CD8-positive, alpha-beta memory T cell (primary cell): ENCODE measurements around the gene TNNI3K. TPM values are rescaled to one million over a fixed set of nuclear protein-coding genes. Genes with fewer than 3 reads are reported as not detected.
A peak's percentile ranks its signal among the peaks of the same experiment; 100 is the strongest.

Source experiments
- CTCF ChIA-PET: fragments of 350-600 bp; sonication (Branson Sonifier 250); formaldehyde crosslinking; loops from one replicate; lab custom pipeline; 2021; ENCODE audit warnings: antibody characterized with exemption; lab: Charles Lee
- POLR2A ChIA-PET: fragments of 350-600 bp; sonication (Branson Sonifier 250); formaldehyde crosslinking; loops from one replicate; lab custom pipeline; 2021; ENCODE audit warnings: antibody characterized with exemption; lab: Charles Lee
- DNase-seq, 5 donors: peaks; one replicate each; pipeline versions ENCODE4 v3.0.0 to v3.0.0-alpha.2; 2020 to 2022; ENCODE audit warnings: mixed read lengths in 1 of 5
- H3K27ac ChIP-seq: one replicate; pipeline ENCODE4 v1.7.0; 2013; ENCODE audit warnings: low read depth, mild to moderate bottlenecking, low read length, moderate library complexity
- H3K27me3 ChIP-seq: 2 replicates; pipeline ENCODE4 v1.7.0; 2013; ENCODE audit warnings: low read length, mild to moderate bottlenecking; ENCODE audit not compliant: insufficient read depth, poor library complexity, severe bottlenecking
- H3K36me3 ChIP-seq: 2 replicates; pipeline ENCODE4 v1.7.0; 2013; ENCODE audit warnings: mild to moderate bottlenecking, low read length, moderate library complexity; ENCODE audit not compliant: insufficient read depth
- H3K4me1 ChIP-seq: 2 replicates; pipeline ENCODE4 v1.7.0; 2013; ENCODE audit warnings: mild to moderate bottlenecking, low read length, moderate library complexity; ENCODE audit not compliant: insufficient read depth
- H3K4me3 ChIP-seq: 2 replicates; pipeline ENCODE4 v1.7.0; 2013; ENCODE audit warnings: mild to moderate bottlenecking, low read length
- H3K9me3 ChIP-seq: 2 replicates; pipeline ENCODE4 v1.7.0; 2013; ENCODE audit warnings: mild to moderate bottlenecking, low read length
- H3K27ac Mint-ChIP-seq, 8 donors: one replicate each; pipeline ENCODE4 v1.8.0; 2020 to 2021; ENCODE audit warnings: mixed read lengths in 8 of 8, mild to moderate bottlenecking in 6 of 8, inconsistent platforms in 3 of 8, moderate library complexity in 3 of 8
- H3K27me3 Mint-ChIP-seq, 2 donors: one replicate each; pipeline ENCODE4 v1.8.0; 2020 to 2021; ENCODE audit warnings: mixed read lengths in 2 of 2, mild to moderate bottlenecking in 1 of 2, moderate library complexity in 1 of 2
- H3K36me3 Mint-ChIP-seq, 3 donors: one replicate each; pipeline ENCODE4 v1.8.0; 2020 to 2021; ENCODE audit warnings: mixed read lengths in 3 of 3, inconsistent platforms in 1 of 3, mild to moderate bottlenecking in 1 of 3
- H3K4me1 Mint-ChIP-seq, 3 donors: one replicate each; pipeline ENCODE4 v1.8.0; 2020 to 2021; ENCODE audit warnings: mixed read lengths in 3 of 3, inconsistent platforms in 1 of 3, mild to moderate bottlenecking in 1 of 3
- H3K4me3 Mint-ChIP-seq, 7 donors: one replicate each; pipeline ENCODE4 v1.8.0; 2020 to 2021; ENCODE audit warnings: mixed read lengths in 7 of 7, mild to moderate bottlenecking in 6 of 7, moderate library complexity in 4 of 7, inconsistent platforms in 2 of 7
- H3K9me3 Mint-ChIP-seq, 5 donors: one replicate each; pipeline ENCODE4 v1.8.0; 2020 to 2022; ENCODE audit warnings: mixed read lengths in 5 of 5, mild to moderate bottlenecking in 3 of 5, moderate library complexity in 2 of 5, inconsistent platforms in 1 of 5
- polyA plus RNA-seq: library from polyadenylated mRNA; unstranded; fragments of 300-500 nt; fragmentation: Illumina TruSeq; gene quantifications from one replicate; pipeline ENCODE4 v1.2.3, GENCODE V29; 2021
- total RNA-seq, 2 experiments: library from RNA; stranded (reverse); gene quantifications; one replicate each; pipeline ENCODE4 v1.2.3, GENCODE V29; 2021

Gene TNNI3K
- total and polyA plus RNA-seq, 3 experiments from 2014 or later = 0.38 TPM; not detected in 2

DNA sequence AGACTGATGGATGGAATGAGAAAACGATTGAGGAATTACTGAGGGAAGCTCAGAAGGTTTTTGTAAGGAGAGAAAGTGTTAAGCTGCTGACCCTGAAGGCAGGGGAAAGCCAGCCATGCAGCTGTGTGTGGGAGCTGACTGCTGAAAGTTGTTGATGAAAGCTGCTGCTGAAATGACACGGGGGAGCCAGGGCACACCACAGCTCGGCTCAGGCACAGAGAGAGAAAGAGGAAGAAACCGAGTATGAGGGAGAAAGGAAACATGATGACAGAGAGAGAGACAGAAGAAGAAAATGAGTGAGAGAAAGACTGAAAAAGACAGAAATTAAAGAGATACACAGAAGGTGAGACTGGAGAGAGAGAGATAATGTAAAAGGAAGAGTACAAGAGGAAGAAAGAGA is 161.7 kb downstream of the TNNI3K start:
- peaks cover 0 to 5% of the 10 kb centered on the region in 2 donors for H3K27me3 Mint-ChIP-seq
- Histone ChIP-seq H3K4me3 (no peak overlapping the region), H3K36me3 (no peaks in the 10 kb centered on the region), H3K27me3 (no peaks in the 10 kb centered on the region), H3K4me1 (no peaks in the 10 kb centered on the region), H3K9me3 (no peaks in the 10 kb centered on the region), H3K27ac (no peak overlapping the region)
- peak overlapping the region in 1 of 8 donors; percentile 54 for H3K27ac Mint-ChIP-seq
- H3K4me1 Mint-ChIP-seq = no peaks in the 10 kb centered on the region
- H3K36me3 Mint-ChIP-seq = no peaks in the 10 kb centered on the region
- no peak overlapping the region for H3K4me3 Mint-ChIP-seq
- DNase-seq = no peak
- ChIA-PET CTCF (no interaction called here), POLR2A (no interaction called here)
- H3K9me3 Mint-ChIP-seq = peaks cover 0 to 3% (median 0%) of the 10 kb centered on the region in 5 donors

DNA sequence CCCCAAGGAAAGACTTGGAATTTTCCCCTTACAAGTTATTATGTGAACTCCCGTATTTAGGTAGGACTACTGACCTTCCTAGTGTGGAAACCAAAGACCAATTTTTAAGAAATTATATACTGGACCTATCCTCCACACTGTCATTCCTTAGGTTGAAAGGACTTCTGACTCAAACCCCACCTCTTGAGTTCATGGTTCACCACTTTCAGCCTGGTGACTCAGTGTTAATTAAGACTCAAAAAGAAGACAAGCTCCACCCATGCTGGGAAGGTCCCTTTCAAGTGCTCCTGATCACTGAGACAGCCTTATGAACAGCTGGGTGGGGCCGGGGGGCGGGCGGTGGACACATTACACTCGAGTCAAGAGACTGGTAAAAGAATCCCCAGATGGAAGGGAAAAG is 164.1 kb downstream of the TNNI3K start:
- DNase-seq = no peak
- H3K4me3 Mint-ChIP-seq = no peak overlapping the region
- Histone ChIP-seq H3K4me3 (no peak overlapping the region), H3K27ac (no peak overlapping the region), H3K36me3 (no peaks in the 10 kb centered on the region), H3K4me1 (no peaks in the 10 kb centered on the region), H3K9me3 (no peaks in the 10 kb centered on the region), H3K27me3 (no peaks in the 10 kb centered on the region)
- H3K36me3 Mint-ChIP-seq = no peaks in the 10 kb centered on the region
- ChIA-PET CTCF (no interaction called here), POLR2A (no interaction called here)
- peaks cover 0 to 2% of the 10 kb centered on the region in 2 donors for H3K27me3 Mint-ChIP-seq
- peaks cover 0 to 6% (median 0%) of the 10 kb centered on the region in 5 donors for H3K9me3 Mint-ChIP-seq
- H3K4me1 Mint-ChIP-seq = no peaks in the 10 kb centered on the region
- no peak overlapping the region for H3K27ac Mint-ChIP-seq

GRCh38 chr1:74402873-74403272 is 167.7 kb downstream of the TNNI3K start:
- no peaks in the 10 kb centered on the region for H3K4me1 Mint-ChIP-seq
- no peak overlapping the region for H3K4me3 Mint-ChIP-seq
- no peaks in the 10 kb centered on the region for H3K36me3 Mint-ChIP-seq
- Histone ChIP-seq H3K27me3 (no peaks in the 10 kb centered on the region), H3K9me3 (no peaks in the 10 kb centered on the region), H3K4me1 (no peaks in the 10 kb centered on the region), H3K27ac (no peak overlapping the region), H3K4me3 (no peak overlapping the region), H3K36me3 (no peaks in the 10 kb centered on the region)
- H3K27ac Mint-ChIP-seq = no peak overlapping the region
- CTCF ChIA-PET = interaction anchor here (1.7 kb wide), 1 partner anchor 9 kb away, joined by 3 read pairs; no protein-coding TSS in a partner anchor
- no peak for DNase-seq
- peaks cover 0 to 6% (median 0%) of the 10 kb centered on the region in 5 donors for H3K9me3 Mint-ChIP-seq
- H3K27me3 Mint-ChIP-seq = no peaks in the 10 kb centered on the region
- POLR2A ChIA-PET = no interaction called here

DNA sequence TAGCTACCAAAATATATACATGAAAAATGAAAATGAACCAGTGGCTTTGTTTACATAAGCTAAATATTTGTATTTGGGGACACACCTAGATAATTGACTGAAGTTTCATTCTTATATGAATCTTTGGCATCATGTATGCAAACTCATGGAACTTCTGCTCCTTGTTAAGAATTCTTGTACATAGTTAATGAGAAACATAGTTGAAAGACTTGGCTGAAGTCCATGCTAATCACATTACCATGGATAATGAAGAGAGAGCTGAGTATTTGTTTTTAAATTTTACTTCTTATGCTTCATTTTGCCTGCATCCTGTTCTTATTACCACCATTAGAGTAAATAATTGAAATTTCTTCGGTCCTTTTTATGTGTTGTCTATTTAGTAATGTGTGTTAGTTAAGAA is 168.4 kb downstream of the TNNI3K start:
- Histone ChIP-seq H3K4me3 (no peak overlapping the region), H3K36me3 (no peaks in the 10 kb centered on the region), H3K4me1 (no peaks in the 10 kb centered on the region), H3K9me3 (no peaks in the 10 kb centered on the region), H3K27ac (no peak overlapping the region), H3K27me3 (no peaks in the 10 kb centered on the region)
- Mint-ChIP-seq H3K9me3 (peaks cover 0 to 7% (median 0%) of the 10 kb centered on the region in 5 donors), H3K36me3 (no peaks in the 10 kb centered on the region), H3K4me3 (no peak overlapping the region), H3K27me3 (no peaks in the 10 kb centered on the region), H3K27ac (no peak overlapping the region), H3K4me1 (no peaks in the 10 kb centered on the region)
- ChIA-PET CTCF (interaction anchor here (1.7 kb wide), 1 partner anchor 9 kb away, joined by 3 read pairs; no protein-coding TSS in a partner anchor), POLR2A (no interaction called here)
- DNase-seq = no peak

DNA sequence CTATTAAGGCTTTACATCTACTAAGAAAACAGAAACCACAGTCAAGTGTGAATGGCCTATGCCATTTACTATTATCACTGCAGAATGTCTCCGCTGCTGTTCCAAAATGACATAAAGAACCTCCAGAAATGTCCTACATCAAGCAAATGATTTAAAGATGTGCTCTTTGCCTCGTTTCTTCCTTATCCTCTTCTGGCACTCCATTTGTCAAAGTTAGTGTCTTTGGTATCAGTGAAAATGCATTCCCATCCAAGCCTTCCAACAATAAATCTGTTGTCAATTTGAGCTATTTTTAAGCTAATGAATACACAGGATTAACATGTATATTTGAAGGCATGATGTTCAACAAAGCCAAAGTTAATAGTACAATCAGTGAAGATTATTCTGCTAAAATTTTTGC is 171.6 kb downstream of the TNNI3K start:
- Mint-ChIP-seq H3K9me3 (peaks cover 0 to 7% (median 0%) of the 10 kb centered on the region in 5 donors), H3K4me3 (no peak overlapping the region), H3K36me3 (no peaks in the 10 kb centered on the region), H3K4me1 (no peaks in the 10 kb centered on the region), H3K27me3 (no peaks in the 10 kb centered on the region), H3K27ac (no peak overlapping the region)
- Histone ChIP-seq H3K27me3 (no peaks in the 10 kb centered on the region), H3K36me3 (no peaks in the 10 kb centered on the region), H3K4me1 (no peaks in the 10 kb centered on the region), H3K9me3 (no peaks in the 10 kb centered on the region), H3K4me3 (no peak overlapping the region), H3K27ac (no peak overlapping the region)
- POLR2A ChIA-PET = no interaction called here
- CTCF ChIA-PET = no interaction called here
- no peak for DNase-seq

DNA sequence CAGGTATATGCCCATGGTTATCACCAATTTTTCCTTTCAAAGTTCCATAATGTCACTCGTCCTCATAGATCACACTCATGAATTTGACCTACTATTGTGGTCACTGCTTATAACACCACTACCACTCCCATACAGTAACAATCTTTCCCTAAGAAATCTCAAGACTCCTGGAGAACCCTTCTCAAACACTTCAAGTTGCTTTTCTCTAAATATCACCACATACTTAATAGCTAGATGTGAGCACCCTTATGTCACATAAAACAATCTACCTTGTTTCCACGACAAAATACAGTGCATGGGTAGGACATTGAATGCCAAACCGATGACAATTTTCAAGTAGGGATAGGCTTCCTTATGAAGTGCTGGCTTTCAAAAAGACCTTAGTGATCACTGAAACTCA is 172.7 kb downstream of the TNNI3K start:
- Mint-ChIP-seq H3K9me3 (peaks cover 0 to 4% (median 0%) of the 10 kb centered on the region in 5 donors), H3K4me3 (no peak overlapping the region), H3K4me1 (no peaks in the 10 kb centered on the region), H3K27me3 (no peaks in the 10 kb centered on the region), H3K27ac (no peak overlapping the region), H3K36me3 (no peaks in the 10 kb centered on the region)
- H3K27me3 ChIP-seq = no peaks in the 10 kb centered on the region
- DNase-seq = no peak
- H3K4me1 ChIP-seq = no peaks in the 10 kb centered on the region
- no peaks in the 10 kb centered on the region for H3K36me3 ChIP-seq
- no peak overlapping the region for H3K4me3 ChIP-seq
- no peaks in the 10 kb centered on the region for H3K9me3 ChIP-seq
- ChIA-PET POLR2A (no interaction called here), CTCF (no interaction called here)
- no peak overlapping the region for H3K27ac ChIP-seq

DNA sequence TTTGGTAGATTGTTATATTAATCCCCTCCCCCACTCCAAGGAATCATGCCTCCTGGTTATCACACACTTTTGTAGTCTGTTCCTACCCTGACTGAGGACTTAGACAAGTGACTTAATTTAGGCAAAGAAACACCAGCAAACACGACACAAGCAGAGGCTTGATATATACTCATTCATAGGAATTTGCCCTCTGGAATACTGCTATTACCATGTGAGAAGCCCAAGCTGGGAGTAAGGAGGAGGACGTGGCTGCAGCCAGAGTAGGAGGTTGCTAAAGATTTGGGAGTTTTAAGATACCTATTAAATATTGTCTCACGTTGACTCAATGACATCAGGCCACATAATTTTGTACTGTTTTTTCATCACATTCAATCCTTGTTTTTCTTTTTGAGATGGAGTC is 177.1 kb downstream of the TNNI3K start:
- no peak for DNase-seq
- Mint-ChIP-seq H3K4me1 (no peaks in the 10 kb centered on the region), H3K9me3 (peaks cover 0 to 7% (median 0%) of the 10 kb centered on the region in 5 donors), H3K27me3 (no peaks in the 10 kb centered on the region), H3K27ac (no peak overlapping the region), H3K36me3 (no peaks in the 10 kb centered on the region), H3K4me3 (no peak overlapping the region)
- Histone ChIP-seq H3K27me3 (no peaks in the 10 kb centered on the region), H3K4me3 (no peak overlapping the region), H3K4me1 (no peaks in the 10 kb centered on the region), H3K27ac (no peak overlapping the region), H3K9me3 (no peaks in the 10 kb centered on the region), H3K36me3 (no peaks in the 10 kb centered on the region)
- ChIA-PET CTCF (no interaction called here), POLR2A (no interaction called here)

GRCh38 chr1:74415935-74416334 is 180.7 kb downstream of the TNNI3K start:
- no peak for DNase-seq
- no peak overlapping the region for H3K4me3 Mint-ChIP-seq
- no peaks in the 10 kb centered on the region for H3K36me3 Mint-ChIP-seq
- H3K4me1 ChIP-seq = no peaks in the 10 kb centered on the region
- no peaks in the 10 kb centered on the region for H3K27me3 Mint-ChIP-seq
- H3K9me3 ChIP-seq = no peaks in the 10 kb centered on the region
- no peaks in the 10 kb centered on the region for H3K36me3 ChIP-seq
- ChIA-PET CTCF (no interaction called here), POLR2A (no interaction called here)
- no peaks in the 10 kb centered on the region for H3K4me1 Mint-ChIP-seq
- no peaks in the 10 kb centered on the region for H3K27me3 ChIP-seq
- no peak overlapping the region for H3K27ac ChIP-seq
- H3K27ac Mint-ChIP-seq = no peak overlapping the region
- no peak overlapping the region for H3K4me3 ChIP-seq
- peaks cover 0 to 5% (median 0%) of the 10 kb centered on the region in 5 donors for H3K9me3 Mint-ChIP-seq

DNA sequence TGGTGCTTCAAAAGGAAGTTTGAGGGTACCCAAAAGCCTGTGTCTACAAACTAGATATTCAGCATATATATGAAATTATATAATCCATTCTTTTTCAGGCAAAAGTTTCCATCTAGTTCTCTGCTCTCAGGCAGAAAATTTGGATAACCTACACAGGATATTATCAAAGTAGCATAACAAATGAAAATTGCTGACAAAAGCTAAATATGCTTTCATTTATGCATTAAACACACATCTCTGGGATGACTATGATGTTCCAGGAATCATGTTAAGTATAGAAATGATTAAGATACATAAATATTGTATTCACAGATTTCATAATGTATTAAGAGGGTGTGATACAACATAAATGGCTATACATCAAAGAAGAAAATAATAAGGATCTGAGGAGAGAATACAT is 184.4 kb downstream of the TNNI3K start:
- H3K27ac Mint-ChIP-seq = no peak overlapping the region
- H3K4me1 ChIP-seq = no peaks in the 10 kb centered on the region
- POLR2A ChIA-PET = no interaction called here
- H3K9me3 ChIP-seq = no peaks in the 10 kb centered on the region
- H3K4me3 ChIP-seq = no peak overlapping the region
- H3K4me1 Mint-ChIP-seq = no peaks in the 10 kb centered on the region
- no peak overlapping the region for H3K4me3 Mint-ChIP-seq
- H3K9me3 Mint-ChIP-seq = peaks cover 0 to 5% (median 0%) of the 10 kb centered on the region in 5 donors
- CTCF ChIA-PET = no interaction called here
- no peak for DNase-seq
- H3K36me3 Mint-ChIP-seq = no peaks in the 10 kb centered on the region
- H3K27me3 Mint-ChIP-seq = no peaks in the 10 kb centered on the region
- no peaks in the 10 kb centered on the region for H3K36me3 ChIP-seq
- H3K27me3 ChIP-seq = no peaks in the 10 kb centered on the region
- no peak overlapping the region for H3K27ac ChIP-seq
